Spleen (tissue), 11 donors: ENCODE measurements around the gene TMEM100. TPM values are rescaled to one million over a fixed set of nuclear protein-coding genes. Genes with fewer than 3 reads are reported as not detected.
A peak's percentile ranks its signal among the peaks of the same experiment; 100 is the strongest.

ENCODE experiments used
- DNase-seq: peaks from one replicate; pipeline ENCODE4 v3.0.0-alpha.2; 2020
- H3K27ac ChIP-seq, 8 donors: fragments of 200-600 bp; sonication (generic) in 7 of 8; 1 replicate in 4 of 8; 2 replicates in 4 of 8; pipeline versions ENCODE4 v1.5.0 to v1.8.0; 2016 to 2021; ENCODE audit warnings: inconsistent platforms in 4 of 8, mild to moderate bottlenecking in 4 of 8, moderate library complexity in 1 of 8
- H3K27me3 ChIP-seq, 7 donors: fragments of 200-600 bp; sonication (generic) in 6 of 7; replicated peaks in 1 of 7; 1 replicate in 4 of 7; 2 replicates in 3 of 7; pipeline versions ENCODE4 v1.5.0 to v1.8.0; 2016 to 2021; ENCODE audit warnings: inconsistent platforms in 3 of 7, mild to moderate bottlenecking in 1 of 7
- H3K36me3 ChIP-seq, 6 donors: fragments of 200-600 bp; sonication (generic) in 5 of 6; 1 replicate in 4 of 6; 2 replicates in 2 of 6; pipeline versions ENCODE4 v1.5.0 to v1.8.0; 2016 to 2021; ENCODE audit warnings: inconsistent platforms in 2 of 6
- H3K4me1 ChIP-seq, 6 donors: fragments of 200-600 bp; sonication (generic) in 5 of 6; 1 replicate in 3 of 6; 2 replicates in 3 of 6; pipeline versions ENCODE4 v1.5.0 to v1.8.0; 2016 to 2021; ENCODE audit warnings: inconsistent platforms in 3 of 6
- H3K4me3 ChIP-seq, 8 donors: fragments of 200-600 bp; sonication (generic) in 7 of 8; 1 replicate in 4 of 8; 2 replicates in 4 of 8; pipeline versions ENCODE4 v1.5.0 to v1.8.0; 2016 to 2021; ENCODE audit warnings: inconsistent platforms in 4 of 8, mild to moderate bottlenecking in 4 of 8, moderate library complexity in 2 of 8
- H3K9me3 ChIP-seq, 8 donors: fragments of 200-600 bp; sonication (generic) in 7 of 8; 1 replicate in 4 of 8; 2 replicates in 4 of 8; pipeline versions ENCODE4 v1.5.0 to v1.8.0; 2016 to 2021; ENCODE audit warnings: inconsistent platforms in 4 of 8
- POLR2A ChIP-seq, 3 donors: fragments of 450-650 bp; IDR thresholded peaks; one replicate each; pipeline ENCODE4 v1.5.1; 2017; ENCODE audit warnings: antibody characterized with exemption in 3 of 3, mild to moderate bottlenecking in 1 of 3
- POLR2AphosphoS5 ChIP-seq, 3 donors: sonication (generic); formaldehyde crosslinking; IDR thresholded peaks; one replicate each; pipeline ENCODE4 v1.5.1; 2017; ENCODE audit warnings: antibody characterized with exemption in 3 of 3
- WGBS, 5 donors: extraction: QIAGEN DNeasy Blood & Tissue Kit in 3 of 5; methylation state at CpG; one replicate each; pipeline versions ENCODE4 v1.1.5 to v1.1.7; 2013 to 2018; 5-methylcytosine and 5-hydroxymethylcytosine counted together
- intact Hi-C: fragments of 100-400 bp; cut with DNase I; formaldehyde crosslinking; loops from one replicate; pipeline ENCODE4 v1.15.0; 2023; ENCODE audit warnings: low total_unique reads
- polyA plus RNA-seq, 3 donors: library from polyadenylated mRNA; stranded (reverse); fragments of 200-250 nt; gene quantifications; one replicate each; pipeline ENCODE4 v1.2.1, GENCODE V29; 2013
- total RNA-seq, 7 donors: library from RNA; depleted of rRNA in 3 of 7; stranded (reverse); fragments of >200 nt in 3 of 7; fragmentation: NEBNext Ultra II Directional in 4 of 7; extraction: Animal tissue kit (Norgen Biotek cat#: 25700) in 4 of 7; gene quantifications; one replicate each; pipeline versions ENCODE4 v1.1.0 to v1.2.1, GENCODE V29; 2016 to 2021
- TF ChIP-seq, protein P1 (sequence below), 11 experiments: fragments of 200-600 bp in 7 of 11; fragments of 450-650 bp in 4 of 11; sonication (generic) in 4 of 11; IDR thresholded peaks in 8 of 11; conservative IDR thresholded peaks in 3 of 11; 1 replicate in 7 of 11; 2 replicates in 4 of 11; pipeline versions ENCODE4 v1.4.0 to v1.8.0; 2016 to 2021; ENCODE audit warnings: antibody characterized with exemption in 11 of 11, inconsistent platforms in 4 of 11, mild to moderate bottlenecking in 1 of 11
- donor health status: healthy with polysubstance abuse.
- donor health status: DM: no; HTN: no; CAD: no; lungs with moderate emphysema.
- donor health status: DM: no; HTN: no; CAD: no.
- donor health status: Bipolar disorder and iron deficiency.
- donor health status: healthy.
- donor health status: DM: no; HTN: no; CAD: no.
- donor health status: DM: yes; HTN: yes; CAD: no.

Gene TMEM100
- total and polyA plus RNA-seq, 10 donors = 1.3 to 19.8 (median 3.5) TPM

GRCh38 chr17:55692276-55692675 is 30.4 kb downstream of the TMEM100 start:
- intact Hi-C loops = no loop called here
- no peak for DNase-seq
- 49 to 73% (median 64%) methylated on average over 2 of the region's 2 CpGs for WGBS, 5 donors
- Histone ChIP-seq H3K27me3 (no peaks in the 10 kb centered on the region), H3K36me3 (no peaks in the 10 kb centered on the region), H3K9me3 (peaks cover 0 to 2% (median 0%) of the 10 kb centered on the region in 8 donors), H3K27ac (peak overlapping the region in 1 of 8 donors; percentile 74), H3K4me3 (no peak overlapping the region), H3K4me1 (peaks cover 3 to 25% (median 12%) of the 10 kb centered on the region in 6 donors)
- TF ChIP-seq POLR2A (IDR thresholded peaks at IDR 0.05) (no peak), POLR2AphosphoS5 (IDR thresholded peaks at IDR 0.05) (no peak)
- TF ChIP-seq, protein P1, sequence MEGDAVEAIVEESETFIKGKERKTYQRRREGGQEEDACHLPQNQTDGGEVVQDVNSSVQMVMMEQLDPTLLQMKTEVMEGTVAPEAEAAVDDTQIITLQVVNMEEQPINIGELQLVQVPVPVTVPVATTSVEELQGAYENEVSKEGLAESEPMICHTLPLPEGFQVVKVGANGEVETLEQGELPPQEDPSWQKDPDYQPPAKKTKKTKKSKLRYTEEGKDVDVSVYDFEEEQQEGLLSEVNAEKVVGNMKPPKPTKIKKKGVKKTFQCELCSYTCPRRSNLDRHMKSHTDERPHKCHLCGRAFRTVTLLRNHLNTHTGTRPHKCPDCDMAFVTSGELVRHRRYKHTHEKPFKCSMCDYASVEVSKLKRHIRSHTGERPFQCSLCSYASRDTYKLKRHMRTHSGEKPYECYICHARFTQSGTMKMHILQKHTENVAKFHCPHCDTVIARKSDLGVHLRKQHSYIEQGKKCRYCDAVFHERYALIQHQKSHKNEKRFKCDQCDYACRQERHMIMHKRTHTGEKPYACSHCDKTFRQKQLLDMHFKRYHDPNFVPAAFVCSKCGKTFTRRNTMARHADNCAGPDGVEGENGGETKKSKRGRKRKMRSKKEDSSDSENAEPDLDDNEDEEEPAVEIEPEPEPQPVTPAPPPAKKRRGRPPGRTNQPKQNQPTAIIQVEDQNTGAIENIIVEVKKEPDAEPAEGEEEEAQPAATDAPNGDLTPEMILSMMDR (IDR thresholded peaks at IDR 0.05 in 8 of 11, conservative IDR thresholded peaks at IDR 0.05 in 3 of 11) = no peak

GRCh38 chr17:55691666-55692065 is 31.0 kb downstream of the TMEM100 start:
- TF ChIP-seq, protein P1 (IDR thresholded peaks at IDR 0.05 in 8 of 11, conservative IDR thresholded peaks at IDR 0.05 in 3 of 11) = no peak
- no peak for TF ChIP-seq POLR2AphosphoS5 (IDR thresholded peaks at IDR 0.05)
- Histone ChIP-seq H3K4me1 (peaks cover 3 to 25% (median 12%) of the 10 kb centered on the region in 6 donors), H3K27me3 (no peaks in the 10 kb centered on the region), H3K9me3 (peaks cover 0 to 7% (median 0%) of the 10 kb centered on the region in 8 donors), H3K36me3 (no peaks in the 10 kb centered on the region), H3K27ac (no peak overlapping the region), H3K4me3 (no peak overlapping the region)
- intact Hi-C loops = no loop called here
- DNase-seq = no peak

- no peaks in the 10 kb centered on the region for H3K27me3 ChIP-seq
- no peak overlapping the region for H3K4me3 ChIP-seq
- DNase-seq = no peak
- 36 to 74% (median 47%) methylated on average over 2 of the region's 2 CpGs for WGBS, 5 donors
- no peaks in the 10 kb centered on the region for H3K36me3 ChIP-seq
- peak overlapping the region in 2 of 8 donors; percentile 19 to 51 for H3K27ac ChIP-seq
- TF ChIP-seq POLR2A (IDR thresholded peaks at IDR 0.05) (no peak), POLR2AphosphoS5 (IDR thresholded peaks at IDR 0.05) (no peak)
- TF ChIP-seq, protein P1 (IDR thresholded peaks at IDR 0.05 in 8 of 11, conservative IDR thresholded peaks at IDR 0.05 in 3 of 11) = no peak
- H3K9me3 ChIP-seq = peaks cover 0 to 7% (median 0%) of the 10 kb centered on the region in 8 donors
- intact Hi-C loops = no loop called here
- peaks cover 3 to 25% (median 11%) of the 10 kb centered on the region in 6 donors for H3K4me1 ChIP-seq
These were observed 32.6 kb downstream of the TMEM100 start for GRCh38 chr17:55690105-55690508.

GRCh38 chr17:55689672-55690071 is 33.0 kb downstream of the TMEM100 start:
- TF ChIP-seq POLR2A (IDR thresholded peaks at IDR 0.05) (no peak), POLR2AphosphoS5 (IDR thresholded peaks at IDR 0.05) (no peak)
- TF ChIP-seq, protein P1 (IDR thresholded peaks at IDR 0.05 in 8 of 11, conservative IDR thresholded peaks at IDR 0.05 in 3 of 11) = no peak
- peaks cover 3 to 22% (median 9%) of the 10 kb centered on the region in 6 donors for H3K4me1 ChIP-seq
- no peaks in the 10 kb centered on the region for H3K27me3 ChIP-seq
- peak overlapping the region in 1 of 8 donors; percentile 19 for H3K27ac ChIP-seq
- no peak for DNase-seq
- no peak overlapping the region for H3K4me3 ChIP-seq
- intact Hi-C loops = no loop called here
- H3K9me3 ChIP-seq = peaks cover 0 to 7% (median 0%) of the 10 kb centered on the region in 8 donors
- 87 to 92% (median 88%) methylated on average over 4 of the region's 4 CpGs for WGBS, 5 donors
- no peaks in the 10 kb centered on the region for H3K36me3 ChIP-seq
